ENCODE measurements around the gene STIP1. TPM values are rescaled to one million over a fixed set of nuclear protein-coding genes. Genes with fewer than 3 reads are reported as not detected.

The STIP1 gene
- total RNA-seq, 3 donors from 2014 or later = 439 to 477 (median 457) TPM

GRCh38 chr11:64229090-64229743 lies 43.2 kb downstream of the STIP1 start:
- peak overlapping the region; percentile 83 for H3K4me3 Mint-ChIP-seq

DNA sequence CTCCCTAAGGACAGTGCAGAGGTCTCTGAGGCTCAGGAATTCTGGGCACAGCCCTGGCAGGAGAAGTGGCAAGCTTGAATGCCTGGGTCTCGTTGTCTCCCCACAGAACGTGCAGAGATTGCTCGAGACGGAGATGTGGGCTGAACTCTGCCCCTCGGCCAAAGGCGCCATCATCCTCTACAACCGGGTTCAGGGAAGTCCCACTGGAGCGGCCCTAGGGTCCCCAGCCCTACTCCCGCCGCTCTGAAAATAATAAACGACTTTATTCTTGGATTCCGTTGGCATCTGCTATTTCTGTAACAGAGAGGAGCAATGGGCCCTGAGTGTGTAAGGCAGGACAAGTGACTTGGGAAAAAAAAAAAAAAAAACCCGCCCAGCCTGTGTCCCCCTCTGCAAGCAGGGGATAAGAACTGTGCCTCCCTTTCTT lies 43.8 kb downstream of the STIP1 start:
- H3K4me3 Mint-ChIP-seq = peak overlapping the region; percentile 83
- H3K36me3 Mint-ChIP-seq (ENCODE audit: insufficient read depth) = no peaks in the 10 kb centered on the region
- H3K9me3 Mint-ChIP-seq = no peaks in the 10 kb centered on the region
- H3K4me1 Mint-ChIP-seq (ENCODE audit: low read depth) = peaks cover 53% of the 10 kb centered on the region
- DNase-seq = no peak
- H3K27me3 Mint-ChIP-seq (ENCODE audit: low read depth) = no peaks in the 10 kb centered on the region
- ATAC-seq = no peak

More at GRCh38 chr11:64229090-64229743, 43.2 kb downstream of the STIP1 start:
- H3K27me3 Mint-ChIP-seq (ENCODE audit: low read depth) = no peaks in the 10 kb centered on the region
- peaks cover 54% of the 10 kb centered on the region for H3K4me1 Mint-ChIP-seq (ENCODE audit: low read depth)
- H3K9me3 Mint-ChIP-seq = no peaks in the 10 kb centered on the region
- ATAC-seq (no peak), DNase-seq (no peak)
- H3K36me3 Mint-ChIP-seq (ENCODE audit: insufficient read depth) = no peaks in the 10 kb centered on the region

DNA sequence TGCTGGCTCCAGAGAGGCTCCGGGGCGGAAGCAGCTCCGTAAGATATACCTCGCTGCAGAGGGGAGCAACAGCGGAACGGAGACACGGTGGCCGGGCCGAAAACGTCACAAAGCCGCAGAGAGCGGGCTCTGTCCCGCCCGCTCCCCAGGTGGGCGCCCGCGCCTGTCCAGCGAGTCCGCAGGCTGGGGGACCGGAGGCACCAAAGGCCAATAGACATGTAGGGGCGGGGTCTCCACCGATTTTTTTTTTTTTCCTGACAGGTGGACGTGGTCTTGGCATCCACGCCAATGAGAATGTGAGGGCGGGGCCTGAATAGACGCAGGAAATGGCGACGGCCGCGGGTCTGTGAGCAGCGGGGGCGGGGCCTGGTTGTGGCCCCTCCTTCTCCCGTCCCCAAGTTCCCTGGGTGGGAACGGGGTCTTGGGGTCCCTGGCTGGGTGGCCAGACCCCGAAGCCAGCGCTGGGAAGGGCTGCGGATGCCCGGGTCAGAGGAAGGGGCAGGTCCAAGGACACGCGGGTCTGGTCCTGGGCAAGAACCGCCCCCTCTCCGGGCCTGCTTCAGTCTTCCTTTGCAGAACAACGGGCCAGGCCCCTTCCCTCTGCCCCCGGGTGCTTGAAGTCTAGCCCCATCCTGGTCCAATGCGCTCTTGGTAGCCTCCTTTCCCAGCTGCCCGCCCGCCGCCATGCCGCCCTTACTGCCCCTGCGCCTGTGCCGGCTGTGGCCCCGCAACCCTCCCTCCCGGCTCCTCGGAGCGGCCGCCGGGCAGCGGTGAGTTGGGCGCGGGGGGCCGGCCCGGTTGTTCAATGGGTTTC lies 44.4 kb downstream of the STIP1 start, which contains the start of gene DNAJC4:
Gene DNAJC4 (plus strand): TSS at position 378 of the 814 bp plus-strand sequence. CDS start 307 bp downstream, at position 685.
- Mint-ChIP-seq H3K27me3 (ENCODE audit: low read depth) (no peaks in the 10 kb centered on the region), H3K36me3 (ENCODE audit: insufficient read depth) (no peaks in the 10 kb centered on the region), H3K4me3 (peak within 1 kb of the TSS; percentile 83), H3K4me1 (ENCODE audit: low read depth) (peaks cover 51% of the 10 kb centered on the region), H3K9me3 (no peaks in the 10 kb centered on the region)
- ATAC-seq (peak; percentile 48 to 51), DNase-seq (peak; percentile 79)

GRCh38 chr11:64230985-64231365 lies 45.0 kb downstream of the STIP1 start:
- no peak for ATAC-seq
- peak overlapping the region; percentile 83 for H3K4me3 Mint-ChIP-seq
- no peaks in the 10 kb centered on the region for H3K36me3 Mint-ChIP-seq (ENCODE audit: insufficient read depth)
- H3K27me3 Mint-ChIP-seq (ENCODE audit: low read depth) = no peaks in the 10 kb centered on the region
- no peak for DNase-seq
- H3K9me3 Mint-ChIP-seq = no peaks in the 10 kb centered on the region
- H3K4me1 Mint-ChIP-seq (ENCODE audit: low read depth) = peaks cover 55% of the 10 kb centered on the region

DNA sequence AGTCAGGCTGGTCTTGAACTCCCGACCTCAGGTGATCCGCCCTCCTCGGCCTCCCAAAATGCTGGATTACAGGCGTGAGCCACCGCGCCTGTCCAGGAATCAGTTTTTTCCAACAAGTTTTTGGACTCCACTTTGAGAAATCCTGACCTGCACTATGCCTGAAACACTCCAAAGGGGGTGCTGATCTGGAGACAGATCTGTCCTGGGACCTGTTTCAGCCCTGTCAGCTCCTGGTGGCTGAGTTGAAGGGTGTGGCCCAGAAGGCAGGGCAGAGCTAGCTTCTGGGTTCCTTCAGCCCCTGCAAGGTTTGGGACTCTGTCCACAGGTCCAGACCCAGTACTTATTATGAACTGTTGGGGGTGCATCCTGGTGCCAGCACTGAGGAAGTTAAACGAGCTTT lies 45.6 kb downstream of the STIP1 start:
- DNase-seq (no peak), ATAC-seq (no peak)
- H3K27me3 Mint-ChIP-seq (ENCODE audit: low read depth) = no peaks in the 10 kb centered on the region
- no peaks in the 10 kb centered on the region for H3K9me3 Mint-ChIP-seq
- H3K4me1 Mint-ChIP-seq (ENCODE audit: low read depth) = peaks cover 55% of the 10 kb centered on the region
- H3K36me3 Mint-ChIP-seq (ENCODE audit: insufficient read depth) = no peaks in the 10 kb centered on the region
- peak overlapping the region; percentile 83 for H3K4me3 Mint-ChIP-seq

GRCh38 chr11:64232182-64232966 lies 46.4 kb downstream of the STIP1 start:
- H3K9me3 Mint-ChIP-seq = no peaks in the 10 kb centered on the region
- H3K27me3 Mint-ChIP-seq (ENCODE audit: low read depth) = no peaks in the 10 kb centered on the region
- H3K4me1 Mint-ChIP-seq (ENCODE audit: low read depth) = peaks cover 48% of the 10 kb centered on the region
- ATAC-seq (no peak), DNase-seq (no peak)
- H3K4me3 Mint-ChIP-seq = peak overlapping the region; percentile 33
- H3K36me3 Mint-ChIP-seq (ENCODE audit: insufficient read depth) = no peaks in the 10 kb centered on the region

GRCh38 chr11:64232967-64233315 lies 47.0 kb downstream of the STIP1 start:
- DNase-seq (no peak), ATAC-seq (no peak)
- Mint-ChIP-seq H3K4me3 (peak overlapping the region; percentile 72), H3K36me3 (ENCODE audit: insufficient read depth) (no peaks in the 10 kb centered on the region), H3K4me1 (ENCODE audit: low read depth) (peaks cover 44% of the 10 kb centered on the region), H3K9me3 (no peaks in the 10 kb centered on the region), H3K27me3 (ENCODE audit: low read depth) (no peaks in the 10 kb centered on the region)

DNA sequence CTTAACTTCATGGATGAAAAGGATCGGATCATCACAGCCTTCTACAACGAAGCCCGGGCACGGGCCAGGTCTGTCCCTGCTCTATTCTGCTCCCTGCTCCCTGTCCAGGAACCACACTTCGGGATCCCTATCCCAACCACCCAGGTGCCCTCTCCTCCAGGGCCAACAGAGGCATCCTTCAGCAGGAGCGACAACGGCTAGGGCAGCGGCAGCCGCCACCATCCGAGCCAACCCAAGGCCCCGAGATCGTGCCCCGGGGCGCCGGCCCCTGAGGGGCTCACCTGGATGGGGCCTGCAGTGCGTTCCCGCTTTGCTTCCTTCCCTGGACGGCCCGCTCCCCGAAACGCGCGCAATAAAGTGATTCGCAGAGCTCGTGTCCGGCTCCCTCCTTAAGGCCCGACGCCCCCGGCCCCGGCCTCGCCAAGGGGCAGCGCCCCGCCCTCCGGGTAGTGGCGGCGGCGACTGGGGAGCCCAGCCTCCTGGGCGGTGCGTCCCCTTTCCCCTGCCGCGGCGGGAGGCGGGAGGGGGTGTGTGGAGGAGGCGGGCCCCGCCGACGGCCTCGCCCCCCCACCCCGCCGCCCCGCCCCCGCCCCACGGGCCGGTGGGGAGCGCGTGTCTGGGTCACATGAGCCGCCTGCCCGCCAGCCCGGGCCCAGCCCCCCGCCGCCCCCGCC lies 48.1 kb downstream of the STIP1 start, which contains the start of gene VEGFB:
Gene VEGFB (plus strand): TSS at position 672 of the 674 bp plus-strand sequence. CDS start 250 bp downstream, outside the sequence.
- Mint-ChIP-seq H3K27me3 (ENCODE audit: low read depth) (no peaks in the 10 kb centered on the region), H3K4me1 (ENCODE audit: low read depth) (peaks cover 38% of the 10 kb centered on the region), H3K4me3 (peak within 1 kb of the TSS; percentile 83), H3K9me3 (no peaks in the 10 kb centered on the region), H3K36me3 (ENCODE audit: insufficient read depth) (no peaks in the 10 kb centered on the region)
- DNase-seq (peak; percentile 71), ATAC-seq (peak; percentile 60 to 61)

- no peak for DNase-seq
- H3K27me3 Mint-ChIP-seq (ENCODE audit: low read depth) = no peaks in the 10 kb centered on the region
- ATAC-seq = peak; percentile 66
- peak overlapping the region; percentile 83 for H3K4me3 Mint-ChIP-seq
- H3K36me3 Mint-ChIP-seq (ENCODE audit: insufficient read depth) = no peaks in the 10 kb centered on the region
- H3K4me1 Mint-ChIP-seq (ENCODE audit: low read depth) = peaks cover 33% of the 10 kb centered on the region
- no peaks in the 10 kb centered on the region for H3K9me3 Mint-ChIP-seq
Observed at GRCh38 chr11:64234647-64235379, 48.8 kb downstream of the STIP1 start.

GRCh38 chr11:64235437-64236161 lies 49.6 kb downstream of the STIP1 start:
- Mint-ChIP-seq H3K36me3 (ENCODE audit: insufficient read depth) (peaks cover 2% of the 10 kb centered on the region), H3K4me3 (peak overlapping the region; percentile 83), H3K4me1 (ENCODE audit: low read depth) (peaks cover 37% of the 10 kb centered on the region), H3K27me3 (ENCODE audit: low read depth) (no peaks in the 10 kb centered on the region), H3K9me3 (no peaks in the 10 kb centered on the region)
- DNase-seq (no peak), ATAC-seq (no peak)

GRCh38 chr11:64237484-64237951 lies 51.5 kb downstream of the STIP1 start:
- no peak overlapping the region for H3K4me3 Mint-ChIP-seq
- peaks cover 2% of the 10 kb centered on the region for H3K36me3 Mint-ChIP-seq (ENCODE audit: insufficient read depth)
- ATAC-seq (no peak), DNase-seq (no peak)
- H3K27me3 Mint-ChIP-seq (ENCODE audit: low read depth) = no peaks in the 10 kb centered on the region
- peaks cover 30% of the 10 kb centered on the region for H3K4me1 Mint-ChIP-seq (ENCODE audit: low read depth)
- H3K9me3 Mint-ChIP-seq = no peaks in the 10 kb centered on the region

DNA sequence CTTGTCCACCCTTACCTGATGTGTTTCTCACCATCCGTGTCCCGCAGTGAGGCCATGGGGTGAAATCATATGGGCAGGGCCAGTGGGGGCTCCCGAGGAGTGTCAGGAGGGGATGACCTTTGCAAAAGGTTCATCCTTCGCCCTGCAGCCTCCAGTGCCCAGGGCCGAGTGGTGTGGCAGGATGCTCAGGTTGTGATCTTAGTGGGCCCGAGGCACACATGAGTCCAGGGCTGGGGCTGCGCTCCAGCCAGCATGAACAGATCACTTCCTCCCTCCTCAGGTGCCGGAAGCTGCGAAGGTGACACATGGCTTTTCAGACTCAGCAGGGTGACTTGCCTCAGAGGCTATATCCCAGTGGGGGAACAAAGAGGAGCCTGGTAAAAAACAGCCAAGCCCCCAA lies 52.1 kb downstream of the STIP1 start:
- DNase-seq (no peak), ATAC-seq (no peak)
- Mint-ChIP-seq H3K9me3 (no peaks in the 10 kb centered on the region), H3K4me1 (ENCODE audit: low read depth) (peaks cover 32% of the 10 kb centered on the region), H3K36me3 (ENCODE audit: insufficient read depth) (peaks cover 2% of the 10 kb centered on the region), H3K27me3 (ENCODE audit: low read depth) (no peaks in the 10 kb centered on the region), H3K4me3 (no peak overlapping the region)

DNA sequence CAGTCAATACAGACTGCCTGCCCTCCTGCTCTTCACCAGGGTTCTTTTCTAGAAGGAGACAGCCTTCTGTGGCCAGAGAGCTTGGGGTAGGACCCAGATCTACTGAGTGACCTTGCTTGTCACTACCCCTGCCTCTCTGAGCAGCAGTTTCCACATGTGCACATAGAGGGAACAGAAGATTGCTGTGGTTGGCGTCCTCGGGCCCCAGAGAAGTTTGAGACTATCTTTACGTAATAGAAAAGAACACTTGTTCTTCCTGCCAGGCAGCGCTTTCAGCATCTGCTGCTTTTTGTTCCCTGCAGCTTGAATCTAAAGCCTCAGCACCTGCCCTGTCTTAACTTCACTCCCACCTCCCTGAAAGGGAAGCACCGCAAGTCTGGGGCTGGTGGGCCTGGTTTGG lies 53.0 kb downstream of the STIP1 start:
- no peak for DNase-seq

More for the DNA sequence above, 53.0 kb downstream of the STIP1 start:
- ATAC-seq = no peak
- peaks cover 37% of the 10 kb centered on the region for H3K4me1 Mint-ChIP-seq (ENCODE audit: low read depth)
- no peaks in the 10 kb centered on the region for H3K27me3 Mint-ChIP-seq (ENCODE audit: low read depth)
- H3K4me3 Mint-ChIP-seq = no peak overlapping the region
- no peaks in the 10 kb centered on the region for H3K9me3 Mint-ChIP-seq
- peaks cover 2% of the 10 kb centered on the region for H3K36me3 Mint-ChIP-seq (ENCODE audit: insufficient read depth)

All from activated T-cell treated with anti-CD3 and anti-CD28 coated beads, Interleukin-2, amount 50 U/mL, for 4 hours (primary cell).